ENCODE results near the gene ARHGEF5.
"Not testable (repeated sequence)": the region's sequence is repeated elsewhere in the genome, so short reads cannot be mapped to it uniquely, and the experiment has no call there.

DNA sequence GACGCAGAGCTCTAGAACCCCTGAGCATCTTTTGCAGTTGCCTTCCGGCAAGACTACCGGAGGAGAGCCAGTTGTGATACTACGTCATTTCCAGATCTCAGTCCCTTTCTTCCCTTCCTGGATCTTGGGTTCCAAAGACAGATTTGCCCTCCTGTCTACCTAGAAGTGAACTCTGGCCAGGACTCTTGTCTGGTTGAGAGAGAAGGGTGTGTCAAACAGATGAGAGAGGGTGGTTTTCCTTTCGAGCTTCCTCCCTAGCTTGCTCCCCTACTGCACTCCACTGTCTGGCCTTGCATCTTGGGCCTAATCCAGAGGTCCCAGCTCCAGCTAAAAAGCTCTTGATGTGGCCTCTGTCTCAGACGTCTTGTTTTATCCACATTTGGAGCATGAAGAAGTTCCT lies 983 bp downstream of the ARHGEF5 start:
- TF ChIP-seq POLR2A (IDR thresholded peaks at IDR 0.05; ENCODE audit: low read length); GATA1 (IDR thresholded peaks at IDR 0.05; ENCODE audit: low read depth, low read length): not testable (repeated sequence)

Measured in erythroblast (primary cell).